Right kidney (tissue), 9 donors: Measurements from ENCODE around the gene OR13C3.
"Not testable (repeated sequence)": the region's sequence is repeated elsewhere in the genome, so short reads cannot be mapped to it uniquely, and the experiment has no call there.

Source experiments
- DNase-seq: peaks from one replicate; pipeline ENCODE4 v3.0.0-alpha.2; 2016
- long read RNA-seq, 8 donors: transcript quantifications; one replicate each; lab custom pipeline, GENCODE V29; 2026

The OR13C3 gene
- long read RNA-seq, donor 1, result 0 reads
- long read RNA-seq, donor 2, result 0 reads
- long read RNA-seq, donor 3, result 0 reads
- long read RNA-seq, donor 4, result 0 reads
- long read RNA-seq, donor 5, result 0 reads
- long read RNA-seq, donor 6, result 0 reads
- long read RNA-seq, donor 7, result 0 reads
- long read RNA-seq, donor 8, result 0 reads

DNA sequence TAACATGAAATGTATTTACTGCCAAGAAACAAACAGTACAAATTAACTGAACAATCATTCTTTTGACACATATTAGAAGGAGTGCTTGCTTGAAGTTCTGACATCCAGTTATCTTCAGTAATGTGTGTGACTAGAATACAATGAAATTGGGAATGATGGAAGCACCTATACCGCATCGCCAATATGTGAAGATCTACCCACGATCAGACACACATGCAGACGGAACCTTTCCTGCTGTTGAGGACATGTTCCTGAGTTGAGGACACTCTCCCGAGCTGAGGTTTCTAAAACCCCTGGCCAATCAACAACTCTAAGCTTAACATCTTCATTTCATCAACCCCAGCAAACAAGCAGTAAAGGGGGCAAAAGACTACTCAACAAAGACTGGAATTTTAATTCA lies at the start of gene OR13C3:
Gene OR13C3 (minus strand): TSS at position 101 of the 400 bp plus-strand sequence. CDS start 133 bp downstream, outside the sequence.
- no peak for DNase-seq

GRCh38 chr9:104580562-104580961 lies 43.9 kb upstream of the OR13C3 start:
- DNase-seq, result no peak

DNA sequence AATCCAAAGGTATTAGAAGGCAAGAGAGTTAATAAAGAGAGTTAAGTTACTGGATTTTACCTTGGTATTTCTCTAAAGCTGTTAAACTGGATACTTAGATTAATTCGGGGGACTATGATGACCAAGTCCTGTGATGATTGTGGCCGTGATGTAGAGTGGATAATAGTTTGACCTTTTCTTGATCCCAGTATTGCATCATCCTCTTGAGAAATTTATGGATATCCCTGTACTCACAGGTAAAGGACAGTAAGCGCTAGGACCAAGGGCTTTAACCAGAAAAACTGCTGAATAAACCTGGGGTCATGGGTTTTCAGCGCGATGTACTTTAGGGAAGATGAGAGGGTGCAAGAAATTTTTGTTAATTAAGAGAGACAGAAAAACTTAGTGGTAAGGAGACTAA lies 40.6 kb upstream of the OR13C3 start:
- DNase-seq, result no peak

DNA sequence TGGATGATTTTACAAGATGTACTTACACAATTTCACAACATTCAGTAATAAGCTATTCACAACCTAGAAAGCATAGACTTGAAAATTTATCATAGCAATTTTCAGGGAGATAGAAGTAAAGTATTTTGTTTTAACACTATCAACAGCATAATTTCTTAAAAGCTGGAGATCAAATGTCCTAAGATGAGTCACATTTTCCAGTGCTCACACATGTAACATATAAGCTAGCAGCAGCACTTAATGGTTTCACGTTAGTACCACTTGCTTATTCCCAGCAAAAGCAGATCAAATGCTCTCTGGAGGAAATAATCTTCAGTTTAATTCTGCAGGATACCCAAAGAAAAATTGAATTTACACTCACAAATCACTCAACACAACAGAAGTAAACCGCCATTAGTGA lies 38.8 kb upstream of the OR13C3 start:
- DNase-seq, result no peak

DNA sequence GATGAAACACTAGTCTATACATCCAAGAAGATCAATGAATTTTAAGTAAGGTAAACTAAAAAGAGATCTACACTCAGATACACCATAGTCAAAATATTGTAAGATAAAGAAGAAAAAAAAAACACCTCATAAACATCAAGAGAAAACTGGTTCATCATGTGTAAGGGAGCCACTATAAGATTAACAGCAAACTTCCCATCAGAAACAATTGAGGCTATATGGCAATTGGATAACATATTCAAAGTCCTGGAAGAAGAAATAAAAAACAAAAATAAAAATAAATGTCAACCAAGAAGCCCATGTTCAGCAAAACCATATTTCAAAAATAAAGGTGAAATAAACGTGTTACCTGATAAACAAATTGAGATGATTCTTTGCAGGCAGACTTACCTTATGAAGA lies 36.0 kb upstream of the OR13C3 start:
- DNase-seq, result no peak

DNA sequence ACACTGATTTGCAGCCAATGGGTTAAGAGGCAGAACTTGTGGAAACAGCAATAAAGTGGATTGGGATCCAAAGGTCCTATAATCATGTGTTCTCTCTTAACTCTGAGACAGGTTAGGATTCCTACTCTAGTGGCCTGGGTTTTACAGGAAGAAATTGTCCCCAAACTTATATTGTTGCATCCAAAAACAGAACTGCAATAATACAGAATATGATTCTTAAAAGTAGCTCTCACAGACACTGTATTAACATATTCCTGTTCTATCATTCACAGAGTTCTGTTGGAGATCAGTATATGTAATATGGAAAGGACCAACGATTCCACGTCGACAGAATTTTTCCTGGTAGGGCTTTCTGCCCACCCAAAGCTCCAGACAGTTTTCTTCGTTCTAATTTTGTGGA lies 32.2 kb upstream of the OR13C3 start, which contains the start of gene OR13C8:
Gene OR13C8 (plus strand): TSS at position 301 of the 400 bp plus-strand sequence. CDS start 0 bp downstream, at position 301.
- DNase-seq, result no peak

- no peak for DNase-seq
Observed at GRCh38 chr9:104564358-104564757, 27.7 kb upstream of the OR13C3 start.

GRCh38 chr9:104556830-104557634 lies 20.4 kb upstream of the OR13C3 start:
- no peak for DNase-seq

DNA sequence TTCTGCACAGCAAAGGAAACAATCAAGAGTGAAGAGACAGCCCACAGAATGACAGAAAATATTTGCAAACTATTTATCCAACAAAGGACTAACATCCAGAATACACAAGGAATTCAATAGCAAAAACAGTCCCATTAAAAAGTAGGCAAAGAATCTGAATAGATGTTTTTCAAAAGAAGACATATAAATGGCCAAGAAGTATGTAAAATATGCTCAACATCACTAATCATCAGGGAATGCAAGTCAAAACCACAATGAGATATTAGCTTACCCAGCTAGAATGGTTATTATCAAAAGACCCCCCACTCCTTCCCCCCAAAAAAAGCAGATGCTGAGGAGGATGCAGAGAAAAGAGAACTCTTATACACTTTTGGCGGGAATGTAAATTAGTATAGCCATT lies 18.9 kb upstream of the OR13C3 start:
- no peak for DNase-seq

GRCh38 chr9:104553261-104553660 lies 16.6 kb upstream of the OR13C3 start:
- DNase-seq, result no peak

GRCh38 chr9:104544644-104545043 lies 8.0 kb upstream of the OR13C3 start:
- no peak for DNase-seq

GRCh38 chr9:104539275-104539674 lies 2.6 kb upstream of the OR13C3 start:
- no peak for DNase-seq

GRCh38 chr9:104527109-104527508 lies 9.5 kb downstream of the OR13C3 start, which contains the start of gene OR13C4:
TSS of gene OR13C4 (minus strand) at chr9:104527209. CDS start at chr9:104527209, 0 bp downstream.
- DNase-seq, result no peak

- DNase-seq, result not testable (repeated sequence)
Observed at GRCh38 chr9:104520241-104520640, 16.4 kb downstream of the OR13C3 start.

- no peak for DNase-seq
Observed at GRCh38 chr9:104514901-104515300, 21.8 kb downstream of the OR13C3 start.

GRCh38 chr9:104506565-104506964 lies 30.1 kb downstream of the OR13C3 start:
- no peak for DNase-seq

DNA sequence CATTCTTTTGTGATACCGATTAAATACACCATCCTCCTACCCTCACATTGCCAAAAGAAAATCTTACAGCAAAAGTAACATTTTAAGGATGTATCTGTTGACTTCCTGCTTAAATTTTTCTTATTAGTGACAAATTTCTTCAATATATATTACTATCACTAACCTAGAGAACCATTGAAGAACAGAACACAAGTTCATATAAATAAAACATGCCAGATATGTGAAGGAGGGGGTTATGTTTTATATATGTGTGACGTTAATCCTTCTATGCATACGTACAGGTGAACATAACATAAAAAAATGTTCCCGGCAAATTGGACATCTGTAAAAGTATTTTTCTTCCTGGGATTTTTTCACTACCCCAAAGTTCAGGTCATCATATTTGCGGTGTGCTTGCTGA lies 32.7 kb downstream of the OR13C3 start, which contains the start of gene OR13F1:
Gene OR13F1 (plus strand): TSS at position 301 of the 400 bp plus-strand sequence. CDS start 0 bp downstream, at position 301.
- no peak for DNase-seq

DNA sequence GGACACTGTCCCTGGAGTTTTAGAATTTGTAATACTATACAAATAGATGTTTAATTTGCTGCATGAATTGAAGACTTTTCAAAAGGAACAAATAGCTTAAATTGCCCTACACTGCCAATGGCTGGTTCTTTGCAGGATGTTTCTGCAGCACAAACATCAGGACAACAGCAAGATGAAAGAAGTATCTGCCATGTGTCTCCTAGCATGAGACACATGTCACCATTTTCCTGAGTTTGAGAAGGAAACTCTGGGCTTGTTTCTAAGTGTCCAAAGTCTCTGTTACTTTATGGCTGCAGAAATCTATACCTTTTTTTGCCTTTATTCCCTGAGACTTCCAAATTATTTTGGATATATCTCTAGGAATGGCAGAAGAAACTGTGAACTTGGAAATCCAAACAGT lies 33.2 kb downstream of the OR13C3 start:
- no peak for DNase-seq

DNA sequence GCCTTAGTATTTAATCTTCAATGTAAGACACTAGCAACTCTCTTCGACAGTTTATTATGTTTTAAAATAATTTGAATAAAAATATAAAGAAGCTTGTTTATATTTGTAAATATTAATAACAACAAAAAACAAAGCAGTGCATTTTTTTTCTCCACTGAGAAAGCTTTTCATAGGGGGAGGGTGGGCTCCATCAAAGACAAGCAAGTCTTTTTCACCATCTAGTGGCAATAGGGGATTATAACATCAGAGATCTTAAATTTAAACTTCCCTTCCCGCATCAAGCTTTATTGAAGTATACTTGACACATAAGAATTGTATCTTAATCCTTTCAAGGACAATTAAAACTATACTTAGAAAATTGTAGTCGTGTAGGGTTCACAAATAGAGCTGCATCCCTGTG lies 41.8 kb downstream of the OR13C3 start:
- DNase-seq, result no peak
